Measurements from ENCODE around the gene DNAH3.

GRCh38 chr16:21186326-21186691 is 35.7 kb upstream of the DNAH3 start:
- TF ChIP-seq CTCF (IDR thresholded peaks at IDR 0.05) (no peak), POLR2A (IDR thresholded peaks at IDR 0.05) (no peak)
